Measurements from ENCODE around the gene FAM107A.
A peak's percentile ranks its signal among the peaks of the same experiment; 100 is the strongest.

The FAM107A gene

DNA sequence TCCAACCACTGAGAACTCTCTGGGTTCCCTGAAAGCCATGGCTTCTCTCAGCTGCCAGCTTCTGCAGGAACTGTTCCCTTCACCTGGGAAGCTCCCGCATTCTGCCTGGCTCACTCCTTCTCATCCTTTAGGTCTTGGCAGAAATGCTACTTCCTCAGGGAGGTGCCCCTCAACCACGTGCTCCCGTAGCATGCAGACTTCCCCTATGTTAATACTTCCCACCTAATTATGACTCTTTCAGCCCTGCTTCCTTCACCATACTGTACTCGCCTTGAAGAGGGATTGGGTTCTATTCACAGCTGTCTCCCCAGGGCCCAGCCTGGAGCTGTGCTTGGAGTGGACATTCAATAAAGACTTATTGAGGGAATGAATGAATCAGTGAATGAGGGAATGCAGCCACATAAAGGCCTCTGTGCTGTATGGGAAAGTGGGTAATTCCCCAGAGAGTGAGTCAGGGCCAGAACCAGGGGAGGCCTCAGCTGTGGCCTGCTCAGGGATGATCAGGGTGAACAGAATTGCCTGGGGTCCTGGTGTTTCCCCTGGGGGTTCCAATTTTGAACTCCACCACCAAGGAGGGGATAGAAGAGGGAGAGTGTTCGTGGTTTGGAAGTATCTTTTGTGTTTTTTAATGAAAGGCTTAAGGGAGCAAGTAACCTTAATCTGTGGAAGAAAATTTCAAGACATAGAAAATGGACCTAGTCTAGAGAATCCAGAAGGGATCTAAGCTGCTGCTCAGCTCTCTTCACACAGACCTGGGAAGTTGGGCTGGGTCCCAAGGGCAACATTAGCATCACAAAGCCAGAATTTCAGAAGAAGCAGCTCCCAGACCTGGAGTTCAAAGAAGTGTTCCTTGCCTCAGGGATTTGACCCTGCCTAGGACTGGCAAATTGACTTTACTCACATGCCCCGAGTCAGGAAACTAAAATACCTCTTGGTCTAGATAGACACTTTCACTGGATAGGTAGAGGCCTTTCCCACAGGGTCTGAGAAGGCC, 14.6 kb upstream of the FAM107A start:
- Histone ChIP-seq H3K36me3 (ENCODE audit: control insufficient read depth, insufficient read depth, low read length) (no peaks in the 10 kb centered on the region), H3K27ac (ENCODE audit: low read depth, low read length, severe bottlenecking) (no peak overlapping the region), H3K4me1 (ENCODE audit: control insufficient read depth, insufficient read depth, low read length, poor library complexity, severe bottlenecking) (no peaks in the 10 kb centered on the region), H3K9me3 (ENCODE audit: control insufficient read depth, low read length) (no peaks in the 10 kb centered on the region), H3K4me3 (ENCODE audit: extremely low read depth, insufficient read depth, low read length, poor library complexity, severe bottlenecking) (no peak overlapping the region)
- WGBS, 2 experiments (ENCODE audit: insufficient coverage in 2 of 2): 93 to 96% methylated on average over 4 of the region's 6 CpGs

DNA sequence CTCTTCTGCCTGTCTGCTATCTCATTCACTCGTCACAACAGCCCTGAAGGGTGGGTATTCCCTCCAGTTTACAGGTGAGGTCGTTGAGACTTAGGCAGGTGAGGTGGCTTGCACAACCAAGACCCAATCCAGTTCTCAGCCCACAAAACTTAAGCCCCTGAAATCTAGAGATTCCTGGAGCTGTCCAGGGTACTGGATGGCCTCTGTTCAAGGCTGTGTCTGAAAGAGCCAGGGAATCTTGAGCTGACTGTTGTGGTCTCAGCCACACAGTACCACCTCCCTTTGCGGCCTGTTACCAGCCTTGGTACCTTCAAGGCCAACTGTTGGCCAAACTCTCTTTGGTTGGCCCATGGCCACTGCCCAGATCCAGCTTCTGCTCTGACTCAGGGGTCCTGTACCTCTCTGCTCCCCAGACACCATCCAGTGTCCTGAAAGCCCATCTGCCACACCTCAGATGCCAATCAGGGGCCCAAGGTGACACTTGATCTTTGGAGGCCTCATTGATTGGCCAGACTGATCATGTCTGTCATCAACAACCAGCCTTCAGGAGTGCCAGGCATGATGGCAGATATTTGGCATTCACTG, 10.9 kb upstream of the FAM107A start:
- no peaks in the 10 kb centered on the region for H3K36me3 ChIP-seq (ENCODE audit: control insufficient read depth, insufficient read depth, low read length)
- H3K4me1 ChIP-seq (ENCODE audit: control insufficient read depth, insufficient read depth, low read length, poor library complexity, severe bottlenecking): peaks cover 3% of the 10 kb centered on the region
- no peaks in the 10 kb centered on the region for H3K9me3 ChIP-seq (ENCODE audit: control insufficient read depth, low read length)
- 43 to 73% methylated on average over 1 of the region's 3 CpGs for WGBS, 2 experiments (ENCODE audit: insufficient coverage in 2 of 2)
- H3K27ac ChIP-seq (ENCODE audit: low read depth, low read length, severe bottlenecking): no peak overlapping the region
- H3K4me3 ChIP-seq (ENCODE audit: extremely low read depth, insufficient read depth, low read length, poor library complexity, severe bottlenecking): no peak overlapping the region

DNA sequence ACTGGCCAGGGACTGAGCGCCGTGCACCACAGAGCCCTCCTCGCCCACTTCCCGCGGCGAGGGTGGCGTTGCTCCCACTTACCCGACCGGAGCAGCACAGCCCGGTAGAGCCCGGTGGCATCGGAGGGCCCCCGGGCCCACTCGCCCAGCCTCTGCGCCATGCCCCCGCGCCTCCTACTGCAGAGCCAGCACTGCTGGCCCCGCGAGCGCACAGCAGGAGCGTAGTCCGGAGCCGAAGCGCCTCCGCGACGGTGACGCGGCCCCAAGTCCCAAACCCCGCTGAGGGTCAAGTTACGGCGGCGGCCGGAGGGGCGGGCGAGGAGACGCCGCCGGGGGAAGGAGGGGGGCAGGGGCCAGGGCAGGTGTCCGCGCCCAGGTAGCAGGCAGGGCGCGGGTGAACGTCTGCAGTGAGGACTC, 9.6 kb upstream of the FAM107A start:
- peaks cover 3% of the 10 kb centered on the region for H3K4me1 ChIP-seq (ENCODE audit: control insufficient read depth, insufficient read depth, low read length, poor library complexity, severe bottlenecking)
- H3K9me3 ChIP-seq (ENCODE audit: control insufficient read depth, low read length): no peaks in the 10 kb centered on the region
- H3K36me3 ChIP-seq (ENCODE audit: control insufficient read depth, insufficient read depth, low read length): no peaks in the 10 kb centered on the region
- H3K4me3 ChIP-seq (ENCODE audit: extremely low read depth, insufficient read depth, low read length, poor library complexity, severe bottlenecking): no peak overlapping the region
- H3K27ac ChIP-seq (ENCODE audit: low read depth, low read length, severe bottlenecking): no peak overlapping the region
- WGBS, 2 experiments (ENCODE audit: insufficient coverage in 2 of 2): 6% methylated on average over 34 to 42 of the region's 44 CpGs

DNA sequence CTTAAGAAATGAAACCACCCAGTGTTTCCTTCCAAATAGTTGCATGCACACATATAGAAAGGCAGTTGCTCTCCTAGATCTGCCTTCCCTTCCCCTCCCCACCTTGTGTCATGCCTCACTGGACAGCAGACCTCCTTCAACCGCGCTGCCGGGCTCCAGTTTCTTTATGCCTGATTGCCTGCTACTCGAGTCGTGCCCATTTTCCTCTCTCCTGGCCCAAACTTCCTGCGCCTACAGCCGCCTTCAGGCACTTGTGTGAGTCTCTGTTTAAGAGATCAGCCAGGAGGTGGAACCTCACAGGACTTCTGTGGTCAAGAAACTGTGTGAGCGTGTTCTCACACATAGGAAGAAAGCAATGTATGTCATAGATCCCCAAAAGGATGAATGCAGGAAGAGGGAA, 8.8 kb upstream of the FAM107A start:
- Histone ChIP-seq H3K27ac (ENCODE audit: low read depth, low read length, severe bottlenecking) (no peak overlapping the region), H3K4me1 (ENCODE audit: control insufficient read depth, insufficient read depth, low read length, poor library complexity, severe bottlenecking) (peaks cover 8% of the 10 kb centered on the region), H3K36me3 (ENCODE audit: control insufficient read depth, insufficient read depth, low read length) (no peaks in the 10 kb centered on the region), H3K4me3 (ENCODE audit: extremely low read depth, insufficient read depth, low read length, poor library complexity, severe bottlenecking) (no peak overlapping the region), H3K9me3 (ENCODE audit: control insufficient read depth, low read length) (no peaks in the 10 kb centered on the region)
- WGBS, 2 experiments (ENCODE audit: insufficient coverage in 2 of 2): 33 to 53% methylated on average over 6 to 7 of the region's 8 CpGs

DNA sequence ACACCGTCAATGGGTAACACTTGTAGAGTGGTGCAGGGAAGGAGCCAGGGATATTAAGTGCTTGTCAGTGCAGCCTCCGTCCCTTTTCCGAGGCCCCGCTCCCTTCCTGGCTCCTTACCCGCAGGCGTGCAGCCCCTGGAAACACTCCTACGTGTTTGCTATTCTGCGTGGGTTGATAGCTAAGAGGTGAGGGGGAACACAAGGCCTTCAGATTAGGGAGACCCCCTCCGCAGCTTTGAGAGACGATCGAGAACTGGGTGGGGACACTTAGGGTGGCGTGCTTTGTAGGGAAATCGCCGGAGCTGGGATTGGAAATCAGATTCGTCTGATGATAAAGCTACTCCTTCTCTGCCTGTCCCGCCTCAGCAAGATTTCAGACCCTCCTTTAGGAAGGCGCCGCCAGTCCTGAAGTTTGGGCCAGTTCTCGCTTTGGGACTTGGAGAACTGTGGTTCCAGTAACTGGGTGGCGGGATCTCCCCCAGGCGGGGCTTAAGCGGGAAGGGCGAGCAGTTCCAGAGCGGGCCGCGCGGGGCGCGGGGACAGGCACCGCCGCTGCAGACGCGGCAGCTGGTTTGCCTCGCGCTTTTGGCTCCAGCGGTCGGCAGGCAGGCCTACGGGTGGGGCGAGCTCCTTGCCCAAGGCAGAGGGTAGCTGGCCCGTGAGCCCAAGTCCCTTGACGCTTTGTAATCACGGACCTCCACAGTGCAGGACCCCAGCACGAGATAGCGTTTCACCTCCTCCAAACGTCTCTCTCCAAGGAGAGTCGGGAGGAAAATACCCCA, 8.0 kb upstream of the FAM107A start:
- Histone ChIP-seq H3K4me3 (ENCODE audit: extremely low read depth, insufficient read depth, low read length, poor library complexity, severe bottlenecking) (peak overlapping the region; percentile 5), H3K9me3 (ENCODE audit: control insufficient read depth, low read length) (no peaks in the 10 kb centered on the region), H3K27ac (ENCODE audit: low read depth, low read length, severe bottlenecking) (no peak overlapping the region), H3K36me3 (ENCODE audit: control insufficient read depth, insufficient read depth, low read length) (no peaks in the 10 kb centered on the region), H3K4me1 (ENCODE audit: control insufficient read depth, insufficient read depth, low read length, poor library complexity, severe bottlenecking) (peaks cover 9% of the 10 kb centered on the region)
- WGBS, 2 experiments (ENCODE audit: insufficient coverage in 2 of 2): 9 to 18% methylated on average over 29 to 39 of the region's 46 CpGs

DNA sequence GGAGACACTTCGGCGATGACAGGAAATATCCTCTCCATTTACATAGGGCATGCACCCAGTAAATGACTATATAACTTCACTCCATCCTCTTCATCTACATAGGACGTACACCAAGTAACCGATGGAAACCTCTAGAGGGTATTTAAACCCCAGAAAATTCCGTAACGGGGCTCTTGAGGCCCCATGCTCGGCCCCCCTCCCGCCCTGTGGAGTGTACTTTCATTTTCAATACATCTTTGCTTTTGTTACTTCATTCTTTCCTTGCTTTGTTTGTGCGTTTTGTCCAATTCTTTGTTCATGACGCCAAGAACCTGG, 7.5 kb upstream of the FAM107A start:
- Histone ChIP-seq H3K27ac (ENCODE audit: low read depth, low read length, severe bottlenecking) (no peak overlapping the region), H3K9me3 (ENCODE audit: control insufficient read depth, low read length) (no peaks in the 10 kb centered on the region), H3K4me1 (ENCODE audit: control insufficient read depth, insufficient read depth, low read length, poor library complexity, severe bottlenecking) (peaks cover 9% of the 10 kb centered on the region), H3K4me3 (ENCODE audit: extremely low read depth, insufficient read depth, low read length, poor library complexity, severe bottlenecking) (no peak overlapping the region), H3K36me3 (ENCODE audit: control insufficient read depth, insufficient read depth, low read length) (no peaks in the 10 kb centered on the region)
- 80 to 84% methylated on average over 10 of the region's 10 CpGs for WGBS, 2 experiments (ENCODE audit: insufficient coverage in 2 of 2)

DNA sequence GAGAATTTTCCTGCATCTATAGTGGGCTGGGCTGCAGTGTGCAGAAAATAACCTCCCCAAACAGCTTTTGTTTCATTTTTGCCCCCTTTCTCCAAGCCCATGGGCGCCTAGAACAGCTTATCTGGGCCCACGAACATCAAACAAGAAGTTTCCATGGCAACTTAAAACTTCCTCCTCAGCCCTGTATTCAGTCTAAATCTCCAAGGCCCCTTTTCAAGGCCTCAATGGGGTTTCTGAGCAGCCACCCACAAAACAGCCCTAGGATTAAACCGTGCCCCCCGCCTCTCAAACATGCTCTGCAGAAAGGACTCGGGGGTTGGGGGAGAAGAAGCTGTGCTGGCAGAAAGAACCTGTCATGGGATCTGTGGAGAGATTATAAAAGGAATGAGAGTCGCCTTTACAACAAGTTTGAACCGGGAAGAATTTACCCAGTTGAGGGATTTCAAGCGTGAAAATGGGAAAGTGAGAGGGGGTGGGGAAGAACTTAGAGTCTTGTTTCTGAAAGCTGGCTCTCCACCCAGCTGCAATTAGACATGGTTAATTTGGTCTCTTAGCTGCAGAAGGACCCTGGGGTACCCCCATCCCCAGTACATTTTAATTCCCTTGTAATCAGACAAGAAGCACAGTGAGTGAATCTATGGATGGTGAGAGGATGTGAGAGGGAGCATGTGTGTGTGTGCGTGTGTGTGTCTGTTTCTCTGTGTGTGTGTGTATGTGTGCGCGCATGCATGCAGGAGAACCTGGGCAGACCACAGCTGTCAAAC, 4.3 kb upstream of the FAM107A start:
- Histone ChIP-seq H3K4me3 (ENCODE audit: extremely low read depth, insufficient read depth, low read length, poor library complexity, severe bottlenecking) (no peak overlapping the region), H3K4me1 (ENCODE audit: control insufficient read depth, insufficient read depth, low read length, poor library complexity, severe bottlenecking) (peaks cover 9% of the 10 kb centered on the region), H3K36me3 (ENCODE audit: control insufficient read depth, insufficient read depth, low read length) (no peaks in the 10 kb centered on the region), H3K27ac (ENCODE audit: low read depth, low read length, severe bottlenecking) (peak overlapping the region; percentile 82), H3K9me3 (ENCODE audit: control insufficient read depth, low read length) (no peaks in the 10 kb centered on the region)
- 34 to 52% methylated on average over 8 to 11 of the region's 11 CpGs for WGBS, 2 experiments (ENCODE audit: insufficient coverage in 2 of 2)

DNA sequence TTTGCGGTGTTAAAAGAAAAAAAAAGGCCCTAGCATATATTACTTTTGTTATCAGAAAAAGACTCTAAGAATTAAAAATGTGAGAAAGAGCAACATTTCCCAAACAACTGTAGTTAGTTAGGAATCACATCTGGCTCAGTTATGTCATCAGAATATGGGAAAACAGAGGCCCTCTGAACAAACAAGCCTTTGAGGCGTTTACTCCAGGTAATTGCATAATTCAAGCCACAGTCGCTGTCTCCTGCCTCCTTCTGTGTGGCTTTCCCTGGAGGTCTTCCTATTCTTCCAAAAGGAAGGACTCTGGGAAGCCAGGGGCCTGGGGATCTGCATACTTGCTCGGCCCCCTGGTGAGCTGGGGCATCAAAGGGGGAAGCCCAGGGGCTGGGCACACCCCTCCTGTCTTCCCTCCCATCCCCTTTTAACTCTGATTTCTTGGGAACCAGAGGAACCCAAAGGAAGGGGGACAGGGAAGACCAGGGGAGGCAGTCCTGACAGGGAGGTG, 3.7 kb upstream of the FAM107A start:
- H3K4me1 ChIP-seq (ENCODE audit: control insufficient read depth, insufficient read depth, low read length, poor library complexity, severe bottlenecking): peaks cover 8% of the 10 kb centered on the region
- no peak overlapping the region for H3K4me3 ChIP-seq (ENCODE audit: extremely low read depth, insufficient read depth, low read length, poor library complexity, severe bottlenecking)
- peak overlapping the region; percentile 82 for H3K27ac ChIP-seq (ENCODE audit: low read depth, low read length, severe bottlenecking)
- WGBS, 2 experiments (ENCODE audit: insufficient coverage in 2 of 2): 10 to 19% methylated on average over 2 of the region's 4 CpGs
- no peaks in the 10 kb centered on the region for H3K36me3 ChIP-seq (ENCODE audit: control insufficient read depth, insufficient read depth, low read length)
- no peaks in the 10 kb centered on the region for H3K9me3 ChIP-seq (ENCODE audit: control insufficient read depth, low read length)

DNA sequence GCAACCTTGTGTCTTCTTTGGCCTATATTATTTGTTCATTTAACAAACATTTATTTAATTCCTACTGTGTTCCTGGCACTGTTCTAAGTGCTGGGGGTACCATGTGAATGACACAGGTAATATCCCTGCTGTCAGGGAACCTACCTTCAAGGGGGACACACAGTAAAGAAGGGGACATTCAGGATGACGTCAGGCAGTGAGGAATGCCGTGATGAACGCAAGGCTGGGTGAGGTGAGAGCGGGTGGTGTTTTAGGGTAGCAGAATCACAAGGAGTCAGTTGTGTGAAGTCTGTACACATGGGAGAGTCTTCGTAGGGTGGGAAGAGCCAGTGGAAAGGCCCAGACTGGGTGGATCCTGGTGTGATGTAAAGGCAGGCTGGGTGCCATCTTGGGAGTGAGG, 1.7 kb upstream of the FAM107A start:
- H3K9me3 ChIP-seq (ENCODE audit: control insufficient read depth, low read length): no peaks in the 10 kb centered on the region
- no peaks in the 10 kb centered on the region for H3K36me3 ChIP-seq (ENCODE audit: control insufficient read depth, insufficient read depth, low read length)
- H3K4me3 ChIP-seq (ENCODE audit: extremely low read depth, insufficient read depth, low read length, poor library complexity, severe bottlenecking): no peak overlapping the region
- no peak overlapping the region for H3K27ac ChIP-seq (ENCODE audit: low read depth, low read length, severe bottlenecking)
- peaks cover 6% of the 10 kb centered on the region for H3K4me1 ChIP-seq (ENCODE audit: control insufficient read depth, insufficient read depth, low read length, poor library complexity, severe bottlenecking)
- WGBS, 2 experiments (ENCODE audit: insufficient coverage in 2 of 2): 91 to 92% methylated on average over 4 to 5 of the region's 5 CpGs

DNA sequence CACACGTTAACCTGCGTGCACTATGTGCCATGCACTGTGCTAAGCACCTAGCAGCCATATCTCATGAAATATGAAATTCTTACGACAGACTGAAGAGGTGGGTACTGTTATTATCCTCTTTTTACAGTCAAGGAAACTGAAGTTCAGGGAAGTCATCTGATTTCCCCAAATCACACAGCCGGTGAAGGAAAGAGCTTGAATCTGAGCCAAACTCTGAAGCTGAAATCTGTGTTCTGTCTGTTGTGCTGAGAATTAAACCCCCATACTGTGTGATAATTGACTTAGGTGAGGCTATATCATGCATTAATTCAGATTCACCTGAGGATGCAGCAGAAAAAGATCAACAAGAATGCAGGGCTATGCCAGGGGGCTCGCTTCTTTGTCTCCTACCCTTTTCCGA, 475 bp downstream of the FAM107A start:
- Histone ChIP-seq H3K4me1 (ENCODE audit: control insufficient read depth, insufficient read depth, low read length, poor library complexity, severe bottlenecking) (peaks cover 6% of the 10 kb centered on the region), H3K36me3 (ENCODE audit: control insufficient read depth, insufficient read depth, low read length) (no peaks in the 10 kb centered on the region), H3K27ac (ENCODE audit: low read depth, low read length, severe bottlenecking) (no peak overlapping the region), H3K9me3 (ENCODE audit: control insufficient read depth, low read length) (no peaks in the 10 kb centered on the region), H3K4me3 (ENCODE audit: extremely low read depth, insufficient read depth, low read length, poor library complexity, severe bottlenecking) (no peak overlapping the region)
- 92 to 94% methylated on average over 4 to 5 of the region's 6 CpGs for WGBS, 2 experiments (ENCODE audit: insufficient coverage in 2 of 2)
